Stimulated activated CD4-positive, alpha-beta T cell treated with anti-CD3 and anti-CD28 coated beads, Interleukin-1b, Interleukin-23, amount 100 ng/mL, for 1 hour (primary cell): ENCODE results near the gene MICU1.
"Not testable (repeated sequence)": the region's sequence is repeated elsewhere in the genome, so short reads cannot be mapped to it uniquely, and the experiment has no call there.

Source experiments
- DNase-seq, 2 donors: peaks; one replicate each; pipeline ENCODE4 v3.0.0-alpha.2; 2020; ENCODE audit warnings: low read depth in 2 of 2

Gene MICU1

DNA sequence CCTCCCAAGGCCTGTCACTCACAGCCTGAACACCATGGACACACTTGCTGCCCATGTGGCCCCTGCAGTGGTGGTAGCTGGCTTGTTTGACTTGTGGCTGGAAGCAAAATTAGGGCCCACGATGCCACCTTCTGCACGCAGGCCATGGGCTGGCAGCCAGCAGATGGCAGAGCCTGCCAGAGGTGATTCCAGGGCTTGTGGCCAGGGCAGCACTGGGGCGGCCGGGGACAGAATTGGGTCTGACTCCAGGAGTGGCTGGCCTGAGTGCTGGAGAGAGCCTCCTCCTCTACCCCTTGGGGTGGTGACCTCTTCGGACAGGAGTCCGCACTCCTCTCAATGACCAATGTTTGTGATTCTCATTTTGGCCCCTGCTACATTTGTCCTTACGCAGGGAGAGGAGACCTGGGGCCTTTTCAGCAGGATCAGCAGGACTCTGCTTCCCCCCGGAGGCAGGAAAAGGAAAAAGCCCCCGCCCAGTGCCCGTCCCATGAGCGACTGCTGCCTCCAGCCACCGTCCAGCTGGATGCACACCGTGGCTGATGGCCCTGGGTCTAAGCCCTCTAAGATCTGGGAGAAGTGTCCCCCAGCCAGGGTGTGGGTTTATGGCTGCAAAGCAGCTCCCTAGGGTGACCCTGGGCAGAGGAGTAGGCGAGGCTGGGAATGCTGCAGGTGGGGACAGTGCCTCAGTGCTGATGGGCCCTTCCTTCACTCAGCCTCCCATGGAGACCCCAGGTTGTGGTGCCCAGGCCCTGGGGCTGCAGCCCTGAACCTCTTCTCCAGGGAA lies 297.6 kb downstream of the MICU1 start:
- DNase-seq = no peak

DNA sequence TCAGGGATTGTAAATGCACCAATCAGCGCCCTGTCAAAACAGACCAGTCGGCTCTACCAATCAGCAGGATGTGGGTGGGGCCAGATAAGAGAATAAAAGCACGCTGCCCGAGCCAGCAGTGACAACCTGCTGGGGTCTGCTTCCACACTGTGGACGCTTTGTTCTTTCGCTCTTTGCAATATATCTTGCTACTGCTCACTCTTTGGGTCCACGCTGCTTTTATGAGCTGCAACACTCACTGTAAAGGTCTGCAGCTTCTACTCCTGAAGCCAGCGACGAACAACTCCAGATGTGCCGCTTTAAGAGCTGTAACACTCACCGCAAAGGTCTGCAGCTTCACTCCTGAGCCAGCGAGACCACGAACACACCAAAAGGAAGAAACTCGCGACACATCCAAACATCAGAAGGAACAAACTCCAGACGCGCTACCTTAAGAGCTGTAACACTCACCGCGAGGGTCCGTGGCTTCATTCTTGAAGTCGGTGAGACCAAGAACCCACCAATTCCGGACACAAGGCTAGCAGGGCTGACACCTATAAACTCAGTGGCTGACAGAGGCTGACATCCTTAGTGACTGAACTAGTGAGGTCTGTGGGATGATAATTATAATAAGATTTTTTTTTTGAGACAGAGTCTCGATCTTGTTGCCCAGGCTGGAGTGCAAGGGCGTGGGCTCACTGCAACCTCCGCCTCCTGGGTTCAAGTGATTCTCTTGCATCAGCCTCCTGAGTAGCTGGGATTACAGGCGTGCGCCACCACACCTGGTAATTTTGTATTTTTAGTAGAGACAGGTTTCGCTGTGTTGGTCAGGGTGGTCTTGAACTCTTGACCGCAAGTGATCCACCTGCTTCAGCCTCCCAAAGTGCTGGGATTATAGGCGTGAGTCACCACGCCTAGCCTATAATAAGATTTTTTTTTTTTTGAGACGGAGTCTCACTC lies 298.9 kb downstream of the MICU1 start:
- DNase-seq = not testable (repeated sequence)

DNA sequence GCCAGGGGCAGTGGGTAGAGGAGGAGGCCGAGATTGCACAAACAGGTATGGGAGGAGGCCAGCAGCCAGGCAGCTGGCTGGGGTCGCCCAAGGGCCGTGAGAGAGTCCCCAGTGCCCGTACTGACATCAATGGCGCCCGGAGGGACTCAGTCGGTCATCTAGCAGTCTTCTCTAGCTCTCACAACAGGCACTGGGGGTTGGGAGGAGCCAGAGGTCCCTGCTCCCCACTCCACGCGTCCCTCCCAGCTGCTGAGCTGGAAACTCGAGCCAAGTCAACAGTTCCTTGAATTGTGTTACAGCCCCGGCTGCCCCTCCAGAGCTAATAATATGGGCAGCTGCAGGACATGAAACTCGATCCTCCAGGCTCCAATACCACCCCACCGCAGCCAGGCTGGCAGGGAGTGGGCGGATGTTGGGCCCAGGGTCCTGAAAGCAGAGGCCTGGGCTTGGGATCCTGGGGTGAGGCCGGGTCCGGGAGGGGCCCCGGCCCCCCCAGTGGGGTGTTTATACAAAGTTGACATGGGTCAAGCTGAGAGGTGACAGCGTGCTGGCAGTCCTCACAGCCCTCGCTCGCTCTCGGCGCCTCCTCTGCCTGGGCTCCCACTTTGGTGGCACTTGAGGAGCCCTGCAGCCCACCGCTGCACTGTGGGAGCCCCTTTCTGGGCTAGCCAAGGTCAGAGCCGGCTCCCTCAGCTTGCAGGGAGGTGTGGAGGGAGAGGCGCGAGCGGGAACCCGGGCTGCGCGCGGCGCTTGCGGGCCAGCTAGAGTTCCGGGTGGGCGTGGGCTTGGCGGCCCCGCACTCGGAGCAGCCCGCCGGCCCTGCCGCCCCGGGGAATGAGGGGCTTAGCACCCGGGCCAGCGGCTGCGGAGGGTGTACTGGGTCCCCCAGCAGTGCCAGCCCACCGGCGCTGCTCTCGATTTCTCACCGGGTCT lies 300.4 kb downstream of the MICU1 start:
- not testable (repeated sequence) for DNase-seq

DNA sequence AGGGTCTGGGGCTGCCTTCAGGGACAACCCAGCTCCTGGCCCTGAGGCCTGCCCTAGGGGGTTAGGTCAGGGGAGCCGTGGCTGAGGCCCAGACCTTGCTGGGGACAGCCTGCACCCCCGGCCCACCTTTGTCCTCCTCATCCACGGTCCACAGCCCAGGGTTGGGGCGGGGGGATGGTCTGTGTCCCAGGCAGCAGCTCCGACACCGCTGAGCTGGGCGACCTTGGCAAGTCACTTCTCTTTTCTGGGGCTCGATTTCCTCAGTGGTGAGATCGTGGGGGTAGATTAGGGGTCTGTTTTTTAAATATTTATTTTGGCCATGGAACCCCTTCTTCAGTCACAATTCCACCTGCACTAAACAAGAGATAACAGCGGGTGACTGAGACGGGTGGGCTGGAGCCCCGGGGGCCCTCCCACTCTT lies 302.1 kb downstream of the MICU1 start:
- DNase-seq = no peak

DNA sequence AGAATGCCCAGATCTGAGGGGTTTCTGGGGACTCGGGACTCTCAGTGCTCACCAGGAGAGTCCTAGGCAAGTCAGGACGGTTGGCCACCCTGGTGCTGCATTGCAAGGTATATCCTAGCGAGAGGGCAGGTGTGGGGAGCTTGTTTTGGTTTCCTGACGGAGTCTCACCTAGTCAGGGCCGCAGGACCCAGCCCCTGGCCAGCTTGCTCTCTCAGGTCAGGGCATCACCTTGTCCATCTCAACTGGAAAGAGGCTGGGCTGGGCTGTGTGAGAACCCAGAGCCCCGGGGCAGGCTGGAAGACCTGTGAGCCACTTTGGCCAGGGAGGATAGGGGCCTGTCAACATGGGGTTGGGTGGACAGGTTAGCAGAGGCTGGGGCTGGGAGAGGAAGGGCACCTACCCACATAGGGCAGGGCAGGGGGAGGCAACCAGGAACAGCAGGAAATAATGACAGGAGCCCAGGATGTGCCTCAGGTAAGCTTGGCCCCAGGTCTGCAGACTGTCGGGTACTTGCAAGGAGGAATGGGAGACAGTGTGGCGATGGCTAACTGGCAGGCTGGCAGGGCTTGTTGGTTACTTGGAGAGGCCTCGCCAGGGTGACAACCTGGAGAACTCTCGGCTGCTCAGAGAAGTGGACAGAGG lies 302.6 kb downstream of the MICU1 start:
- no peak for DNase-seq

DNA sequence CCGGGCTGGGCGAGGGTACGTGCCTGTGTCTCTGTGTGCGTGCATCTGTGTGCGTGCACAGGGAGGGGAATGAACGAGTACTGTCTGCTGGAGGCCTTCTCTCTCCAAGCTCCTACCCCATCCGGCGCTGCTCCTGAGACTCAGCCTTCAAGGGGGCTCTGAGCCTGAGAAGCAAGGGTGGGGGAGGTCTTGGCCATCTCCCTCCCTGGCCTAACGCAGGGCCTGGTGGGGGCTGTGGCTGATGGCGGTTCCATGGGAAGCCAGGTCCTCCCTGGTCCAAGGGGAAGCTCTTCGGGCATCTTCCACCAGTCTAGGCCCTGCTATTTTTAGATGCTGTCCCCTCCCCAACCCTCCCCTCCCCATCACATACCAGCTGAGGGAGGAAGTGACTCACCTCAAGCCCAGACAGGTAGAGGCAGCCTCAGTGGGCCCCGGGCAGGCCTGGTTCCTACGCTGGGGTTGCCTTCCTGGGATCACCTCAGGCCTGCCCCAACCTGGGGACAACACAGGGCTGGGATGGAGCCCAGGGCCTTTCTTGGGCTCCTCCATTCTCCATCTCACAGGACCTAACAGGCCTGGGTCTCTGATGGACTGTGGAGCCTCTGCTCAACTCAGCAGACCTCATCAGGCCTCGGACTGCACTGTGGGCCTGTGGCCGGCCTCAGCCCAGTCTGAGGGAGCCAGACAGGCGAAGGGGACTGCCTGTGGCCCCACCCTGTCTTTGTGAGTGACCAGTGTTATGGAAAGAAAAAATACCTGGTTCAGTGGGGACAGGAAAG lies 303.4 kb downstream of the MICU1 start:
- peak in 1 of 2 donors; percentile 37 for DNase-seq

DNA sequence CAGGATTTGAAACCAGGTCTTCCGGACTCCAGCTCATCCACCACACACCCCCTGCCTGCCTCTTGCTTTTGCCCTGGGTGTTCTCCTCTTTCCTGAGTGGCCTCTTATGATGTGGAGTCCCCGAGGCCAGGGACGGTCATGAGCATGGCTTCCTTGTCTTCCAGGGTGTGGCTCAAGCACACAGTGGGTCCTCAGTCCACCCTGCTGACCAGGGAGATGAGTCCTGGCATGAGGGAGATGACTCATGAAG lies 303.9 kb downstream of the MICU1 start:
- DNase-seq = no peak

DNA sequence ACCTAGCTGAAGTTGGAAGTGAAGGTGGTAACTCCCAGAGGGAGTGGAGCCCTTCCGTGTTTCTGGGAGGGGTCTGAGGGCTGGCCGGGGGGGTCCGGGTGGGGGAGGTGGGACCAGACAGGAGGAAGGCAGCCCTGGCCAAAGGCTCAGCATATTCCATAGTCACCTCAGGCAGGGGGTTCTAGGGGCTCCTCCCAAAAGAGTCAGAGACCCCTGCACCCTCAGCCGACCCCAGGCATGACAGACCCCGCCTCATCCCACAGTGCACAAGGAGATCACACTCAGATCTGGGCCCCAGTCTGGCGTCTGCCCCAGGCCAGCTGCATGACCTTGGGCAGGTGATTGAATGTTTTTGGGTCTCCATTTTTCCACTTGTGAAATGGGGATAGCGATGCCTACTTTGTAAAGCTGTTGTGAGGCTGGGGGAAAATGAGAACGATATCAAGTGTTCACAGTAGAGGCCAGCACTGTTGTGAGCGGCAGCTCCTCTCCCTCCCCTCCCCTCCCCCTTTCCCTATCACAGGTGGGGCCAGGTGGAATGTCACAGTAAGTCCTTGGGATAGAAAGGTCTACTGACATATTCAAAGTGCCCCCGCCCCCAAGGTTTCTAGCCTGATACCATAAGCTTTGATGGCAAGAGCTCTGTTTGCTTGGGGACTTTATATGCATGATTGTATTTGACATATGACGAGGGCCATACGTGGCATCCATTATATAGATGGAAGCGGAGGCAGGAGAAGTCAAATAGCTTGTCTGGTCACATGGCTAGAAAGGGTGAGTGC lies 304.4 kb downstream of the MICU1 start:
- DNase-seq = no peak

DNA sequence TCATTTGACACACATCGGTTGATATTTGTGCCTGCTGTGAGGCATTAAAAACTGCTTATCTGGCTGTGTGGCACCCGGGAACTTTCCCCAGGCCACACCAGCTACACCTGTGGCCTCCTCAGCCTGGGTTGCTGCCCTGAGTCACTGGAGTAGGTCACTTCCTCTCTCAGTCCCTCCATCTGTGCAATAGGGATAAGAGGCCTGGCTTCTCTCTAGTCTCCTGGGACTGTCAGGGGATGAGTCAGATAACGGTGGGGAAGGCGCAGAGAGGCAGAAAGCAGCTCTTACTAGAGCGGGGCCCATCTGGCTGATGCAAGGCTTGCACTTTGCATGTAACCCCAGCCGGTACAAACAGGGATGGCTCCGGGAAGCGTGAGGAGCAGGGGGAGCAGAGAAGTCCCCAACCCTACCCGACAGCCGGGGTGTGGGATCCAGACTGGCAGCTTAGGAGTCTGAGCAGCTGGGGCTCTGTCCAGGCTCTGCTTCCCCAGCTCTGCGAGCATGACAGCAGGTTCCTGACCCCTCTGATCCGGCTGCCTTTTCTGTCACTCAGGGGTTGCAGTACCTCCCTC lies 305.1 kb downstream of the MICU1 start:
- peak in 1 of 2 donors; percentile 39 for DNase-seq

DNA sequence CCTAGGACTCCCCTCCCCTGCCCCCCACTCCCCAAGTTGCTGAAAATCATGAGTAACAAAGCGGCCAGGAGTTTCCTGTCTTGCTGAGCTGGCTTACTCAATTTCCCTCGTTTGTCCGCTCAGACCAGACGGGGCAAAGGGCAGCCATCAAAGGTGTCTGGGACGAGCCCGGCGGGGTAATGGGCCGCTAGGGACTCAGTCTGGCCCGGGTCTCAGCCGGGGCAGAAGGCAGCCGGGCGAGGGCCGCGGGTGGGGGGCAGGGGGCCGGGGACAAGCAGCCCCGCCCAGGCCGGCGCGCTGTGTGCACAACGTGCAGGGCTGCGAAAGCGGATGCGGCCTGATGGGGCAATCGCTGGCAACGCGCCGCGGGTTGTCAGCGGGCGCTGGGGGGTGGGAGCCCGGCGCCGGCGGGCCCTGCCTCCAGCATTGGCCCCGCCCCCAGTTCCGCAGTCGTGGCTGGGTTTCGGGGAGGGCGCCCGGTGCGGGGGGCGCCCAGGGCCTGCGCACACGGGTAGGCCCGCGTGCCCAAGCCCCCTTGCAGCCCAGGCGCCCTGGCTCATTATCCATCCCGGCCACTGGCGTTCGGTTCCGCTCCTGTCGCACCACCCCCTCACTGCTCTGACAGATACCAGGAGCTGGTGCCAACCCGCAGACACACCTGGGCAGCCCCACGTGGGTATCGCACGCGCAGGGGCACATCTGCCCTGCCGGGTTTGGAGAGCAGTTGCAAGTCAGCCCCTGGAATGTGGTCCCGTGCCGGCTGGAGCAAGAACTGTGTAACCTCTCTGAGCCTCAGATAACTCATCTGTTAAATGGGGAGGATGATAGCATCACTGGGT lies 306.2 kb downstream of the MICU1 start:
- DNase-seq = peak; percentile 70 to 76

DNA sequence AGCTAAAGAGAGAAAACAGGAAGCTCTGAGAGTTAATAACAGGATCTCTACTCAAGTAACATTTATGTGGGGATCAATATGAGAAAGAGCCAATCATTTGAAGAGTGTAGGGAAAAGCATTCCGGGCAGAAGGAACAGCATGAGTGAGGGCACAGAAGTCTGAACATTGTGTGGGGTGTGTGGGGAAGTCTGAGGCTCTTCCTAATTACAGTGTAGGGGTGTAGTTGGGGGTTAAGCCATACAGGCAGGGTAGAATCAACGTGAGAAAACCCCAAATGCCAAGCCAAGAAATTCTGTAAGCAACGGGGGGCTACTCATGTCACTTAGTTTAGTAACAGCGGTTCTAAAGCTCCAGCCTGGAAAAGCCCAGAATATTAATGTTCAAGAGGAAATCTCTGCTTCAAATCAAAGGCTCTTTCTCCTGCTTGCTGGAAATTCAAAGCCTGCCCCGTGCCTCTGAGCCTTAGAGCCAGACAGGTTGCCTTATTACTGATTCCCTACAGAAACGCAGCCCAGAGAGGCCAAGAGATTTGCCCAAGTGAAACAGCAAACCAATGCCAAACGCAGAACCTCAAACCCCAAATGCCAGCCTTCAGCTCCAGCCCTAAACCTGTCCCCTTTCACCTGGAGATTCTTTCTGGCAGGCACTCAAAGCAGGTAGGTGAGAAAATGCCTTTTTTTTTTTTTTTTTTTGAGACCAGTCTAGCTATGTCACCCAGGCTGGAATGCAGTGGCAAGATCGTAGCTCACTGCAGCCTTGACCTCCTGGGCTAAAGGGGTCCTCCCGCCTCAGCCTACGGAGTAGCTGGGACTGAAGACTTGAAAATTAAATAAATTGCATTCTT lies 307.2 kb downstream of the MICU1 start:
- DNase-seq = no peak
